CD4-positive, CD25-positive, alpha-beta regulatory T cell (primary cell): ENCODE results near the gene HAND1. TPM values are rescaled to one million over a fixed set of nuclear protein-coding genes. Genes with fewer than 3 reads are reported as not detected.

Experiments used
- ATAC-seq, 2 donors: fragments of 150-1000 bp; cut with Tn5 transposase; one replicate each; pipeline ENCODE4 v1.10.0; 2021; ENCODE audit warnings: low read depth in 2 of 2, moderate number of reproducible peaks in 2 of 2, moderate library complexity in 1 of 2
- DNase-seq, 3 donors: peaks; one replicate each; pipeline versions ENCODE4 v3.0.0 to v3.0.0-alpha.2; 2012 to 2022; ENCODE audit warnings: mixed read lengths in 1 of 3
- H3K27ac ChIP-seq: one replicate; pipeline ENCODE4 v1.7.0; 2013; ENCODE audit warnings: mild to moderate bottlenecking, low read length; ENCODE audit not compliant: insufficient read depth, poor library complexity, severe bottlenecking
- H3K27me3 ChIP-seq: one replicate; pipeline ENCODE4 v1.7.0; 2013; ENCODE audit warnings: low read length; ENCODE audit not compliant: control insufficient read depth, insufficient read depth
- H3K36me3 ChIP-seq: one replicate; pipeline ENCODE4 v1.7.0; 2013; ENCODE audit warnings: mild to moderate bottlenecking, low read length, moderate library complexity; ENCODE audit not compliant: control insufficient read depth, insufficient read depth
- H3K4me1 ChIP-seq: 2 replicates; pipeline ENCODE4 v1.7.0; 2013; ENCODE audit warnings: mild to moderate bottlenecking, low read length; ENCODE audit not compliant: insufficient read depth, control insufficient read depth, poor library complexity, severe bottlenecking
- H3K4me3 ChIP-seq: one replicate; pipeline ENCODE4 v1.7.0; 2013; ENCODE audit warnings: low read depth, mild to moderate bottlenecking, low read length, moderate library complexity
- H3K9me3 ChIP-seq, 2 experiments: 1 replicate in 1 of 2; 2 replicates in 1 of 2; pipeline ENCODE4 v1.7.0; 2013; ENCODE audit warnings: low read length in 2 of 2, mild to moderate bottlenecking in 1 of 2, moderate library complexity in 1 of 2; ENCODE audit not compliant: control insufficient read depth in 2 of 2
- H3K27ac Mint-ChIP-seq, 3 donors: one replicate each; pipeline ENCODE4 v1.8.0; 2020 to 2022; ENCODE audit warnings: mild to moderate bottlenecking in 3 of 3, mixed read lengths in 3 of 3, moderate library complexity in 2 of 3
- H3K27me3 Mint-ChIP-seq: one replicate; pipeline ENCODE4 v1.8.0; 2022; ENCODE audit warnings: mild to moderate bottlenecking, mixed read lengths
- H3K36me3 Mint-ChIP-seq: one replicate; pipeline ENCODE4 v1.8.0; 2020; ENCODE audit warnings: mixed read lengths
- H3K4me1 Mint-ChIP-seq, 4 donors: one replicate each; pipeline ENCODE4 v1.8.0; 2020 to 2022; ENCODE audit warnings: mixed read lengths in 4 of 4, mild to moderate bottlenecking in 1 of 4
- H3K4me3 Mint-ChIP-seq, 4 donors: one replicate each; pipeline ENCODE4 v1.8.0; 2020 to 2022; ENCODE audit warnings: mild to moderate bottlenecking in 4 of 4, mixed read lengths in 4 of 4, moderate library complexity in 3 of 4
- H3K9me3 Mint-ChIP-seq, 7 donors: one replicate each; pipeline ENCODE4 v1.8.0; 2020 to 2022; ENCODE audit warnings: mixed read lengths in 7 of 7, mild to moderate bottlenecking in 3 of 7, moderate library complexity in 2 of 7
- polyA plus RNA-seq, 4 donors: library from polyadenylated mRNA; unstranded; fragments of 300-500 nt; fragmentation: Illumina TruSeq; gene quantifications; one replicate each; pipeline ENCODE4 v1.2.3, GENCODE V29; 2021
- total RNA-seq: library from RNA; stranded (reverse); gene quantifications from one replicate; pipeline ENCODE4 v1.2.3, GENCODE V29; 2022

Gene HAND1
- total and polyA plus RNA-seq, 5 donors from 2014 or later, result not detected

GRCh38 chr5:154514331-154514730 is 36.3 kb upstream of the HAND1 start:
- Histone ChIP-seq H3K4me3 (no peak overlapping the region), H3K27me3 (peaks cover 4% of the 10 kb centered on the region), H3K4me1 (no peaks in the 10 kb centered on the region), H3K27ac (no peak overlapping the region), H3K36me3 (no peaks in the 10 kb centered on the region), H3K9me3 (no peaks in the 10 kb centered on the region)
- H3K4me1 Mint-ChIP-seq, result peaks cover 0 to 5% (median 2%) of the 10 kb centered on the region in 4 donors
- no peaks in the 10 kb centered on the region for H3K36me3 Mint-ChIP-seq
- peaks cover 16% of the 10 kb centered on the region for H3K27me3 Mint-ChIP-seq
- no peak overlapping the region for H3K27ac Mint-ChIP-seq
- H3K4me3 Mint-ChIP-seq, result no peak overlapping the region
- no peak for DNase-seq
- peaks cover 0 to 2% (median 0%) of the 10 kb centered on the region in 7 donors for H3K9me3 Mint-ChIP-seq
- ATAC-seq, result no peak

- peaks cover 0 to 5% (median 2%) of the 10 kb centered on the region in 4 donors for H3K4me1 Mint-ChIP-seq
- peaks cover 16% of the 10 kb centered on the region for H3K27me3 Mint-ChIP-seq
- H3K9me3 Mint-ChIP-seq, result peaks cover 0 to 2% (median 0%) of the 10 kb centered on the region in 7 donors
- Histone ChIP-seq H3K4me1 (no peaks in the 10 kb centered on the region), H3K27ac (no peak overlapping the region), H3K4me3 (no peak overlapping the region), H3K36me3 (no peaks in the 10 kb centered on the region), H3K9me3 (no peaks in the 10 kb centered on the region), H3K27me3 (peaks cover 4% of the 10 kb centered on the region)
- DNase-seq (no peak), ATAC-seq (no peak)
- H3K27ac Mint-ChIP-seq, result no peak overlapping the region
- no peak overlapping the region for H3K4me3 Mint-ChIP-seq
- H3K36me3 Mint-ChIP-seq, result no peaks in the 10 kb centered on the region
Observed at GRCh38 chr5:154513669-154514084, 35.6 kb upstream of the HAND1 start.

- H3K27me3 Mint-ChIP-seq, result peaks cover 11% of the 10 kb centered on the region
- peaks cover 0 to 5% (median 2%) of the 10 kb centered on the region in 4 donors for H3K4me1 Mint-ChIP-seq
- H3K36me3 Mint-ChIP-seq, result no peaks in the 10 kb centered on the region
- no peaks in the 10 kb centered on the region for H3K9me3 ChIP-seq
- no peak overlapping the region for H3K4me3 Mint-ChIP-seq
- H3K4me3 ChIP-seq, result no peak overlapping the region
- H3K36me3 ChIP-seq, result no peaks in the 10 kb centered on the region
- DNase-seq (no peak), ATAC-seq (no peak)
- no peak overlapping the region for H3K27ac Mint-ChIP-seq
- H3K9me3 Mint-ChIP-seq, result peaks cover 0 to 2% (median 0%) of the 10 kb centered on the region in 7 donors
- H3K4me1 ChIP-seq, result no peaks in the 10 kb centered on the region
- no peak overlapping the region for H3K27ac ChIP-seq
- peaks cover 4% of the 10 kb centered on the region for H3K27me3 ChIP-seq
Observed at GRCh38 chr5:154511984-154512383, 34.0 kb upstream of the HAND1 start.

GRCh38 chr5:154509784-154510555 is 31.9 kb upstream of the HAND1 start:
- peaks cover 0 to 5% (median 2%) of the 10 kb centered on the region in 4 donors for H3K4me1 Mint-ChIP-seq
- H3K27ac ChIP-seq, result no peak overlapping the region
- H3K4me3 Mint-ChIP-seq, result no peak overlapping the region
- no peaks in the 10 kb centered on the region for H3K36me3 ChIP-seq
- H3K9me3 Mint-ChIP-seq, result peaks cover 0 to 4% (median 0%) of the 10 kb centered on the region in 7 donors
- ATAC-seq (no peak), DNase-seq (no peak)
- no peaks in the 10 kb centered on the region for H3K9me3 ChIP-seq
- H3K4me3 ChIP-seq, result no peak overlapping the region
- H3K27me3 ChIP-seq, result peaks cover 4% of the 10 kb centered on the region
- peaks cover 11% of the 10 kb centered on the region for H3K27me3 Mint-ChIP-seq
- no peaks in the 10 kb centered on the region for H3K4me1 ChIP-seq
- H3K36me3 Mint-ChIP-seq, result no peaks in the 10 kb centered on the region
- no peak overlapping the region for H3K27ac Mint-ChIP-seq

GRCh38 chr5:154508114-154508513 is 30.1 kb upstream of the HAND1 start:
- no peak overlapping the region for H3K27ac Mint-ChIP-seq
- Histone ChIP-seq H3K27me3 (no peaks in the 10 kb centered on the region), H3K9me3 (no peaks in the 10 kb centered on the region), H3K4me3 (no peak overlapping the region), H3K27ac (no peak overlapping the region), H3K4me1 (no peaks in the 10 kb centered on the region), H3K36me3 (no peaks in the 10 kb centered on the region)
- ATAC-seq (no peak), DNase-seq (no peak)
- no peak overlapping the region for H3K4me3 Mint-ChIP-seq
- H3K4me1 Mint-ChIP-seq, result no peaks in the 10 kb centered on the region
- no peaks in the 10 kb centered on the region for H3K27me3 Mint-ChIP-seq
- H3K9me3 Mint-ChIP-seq, result peaks cover 0 to 3% (median 0%) of the 10 kb centered on the region in 7 donors
- no peaks in the 10 kb centered on the region for H3K36me3 Mint-ChIP-seq

GRCh38 chr5:154506716-154507080 is 28.7 kb upstream of the HAND1 start:
- no peak for DNase-seq
- Mint-ChIP-seq H3K27ac (no peak overlapping the region), H3K4me3 (no peak overlapping the region), H3K9me3 (peaks cover 0 to 3% (median 0%) of the 10 kb centered on the region in 7 donors), H3K27me3 (peaks cover 5% of the 10 kb centered on the region), H3K4me1 (no peaks in the 10 kb centered on the region), H3K36me3 (no peaks in the 10 kb centered on the region)
- H3K9me3 ChIP-seq, result no peaks in the 10 kb centered on the region
- H3K27ac ChIP-seq, result no peak overlapping the region
- no peak overlapping the region for H3K4me3 ChIP-seq
- no peak for ATAC-seq
- H3K4me1 ChIP-seq, result no peaks in the 10 kb centered on the region
- peaks cover 2% of the 10 kb centered on the region for H3K27me3 ChIP-seq
- H3K36me3 ChIP-seq, result no peaks in the 10 kb centered on the region

- Histone ChIP-seq H3K4me1 (no peaks in the 10 kb centered on the region), H3K36me3 (no peaks in the 10 kb centered on the region), H3K9me3 (no peaks in the 10 kb centered on the region), H3K4me3 (no peak overlapping the region), H3K27me3 (peaks cover 6% of the 10 kb centered on the region), H3K27ac (no peak overlapping the region)
- ATAC-seq (no peak), DNase-seq (no peak)
- Mint-ChIP-seq H3K36me3 (no peaks in the 10 kb centered on the region), H3K27me3 (peaks cover 5% of the 10 kb centered on the region), H3K27ac (no peak overlapping the region), H3K4me1 (no peaks in the 10 kb centered on the region), H3K4me3 (no peak overlapping the region), H3K9me3 (peaks cover 0 to 3% (median 0%) of the 10 kb centered on the region in 7 donors)
Observed at GRCh38 chr5:154506049-154506715, 28.2 kb upstream of the HAND1 start.
